ENCODE results near the gene RAB37.

RAB37 gene

DNA sequence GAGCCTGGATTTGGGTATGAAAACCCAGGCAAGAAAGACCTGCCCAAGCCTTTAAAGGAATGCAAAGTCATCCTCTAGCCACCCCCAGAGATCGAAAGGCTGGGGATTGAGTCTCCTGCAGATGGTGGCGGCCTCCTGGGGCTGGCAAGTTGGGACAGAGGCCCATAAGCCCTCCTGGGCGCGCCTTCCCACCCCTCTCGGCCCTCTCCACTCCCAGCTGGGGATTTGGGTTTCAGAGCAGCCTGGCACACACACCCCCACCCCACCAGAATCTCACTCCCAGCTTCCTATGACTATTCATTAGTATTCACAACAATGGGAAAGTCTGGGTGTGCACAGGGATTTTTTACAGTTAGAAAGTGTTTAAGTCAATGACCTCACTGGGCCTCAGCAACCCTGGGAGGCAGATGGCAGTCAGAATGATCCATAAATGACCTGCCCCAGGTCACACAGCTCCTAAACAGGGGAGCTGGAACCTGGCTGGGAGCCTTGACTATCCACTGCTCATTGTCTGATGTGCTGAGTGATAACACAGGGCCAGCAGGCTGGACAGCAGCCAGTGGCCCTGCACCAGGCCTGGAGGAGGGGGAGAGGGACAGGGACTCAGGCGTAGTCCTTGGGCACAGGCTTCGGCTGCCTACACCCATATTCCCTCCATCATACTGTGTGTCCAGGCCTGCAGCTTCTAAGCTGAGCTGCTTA lies 23.5 kb downstream of the RAB37 start:
- in situ Hi-C loops (cut with MboI; ENCODE audit: low sequenced_read_pairs) = no loop called here

- in situ Hi-C loops (cut with MboI; ENCODE audit: low sequenced_read_pairs) = no loop called here
Observed at GRCh38 chr17:74761419-74761818, 24.4 kb downstream of the RAB37 start.

DNA sequence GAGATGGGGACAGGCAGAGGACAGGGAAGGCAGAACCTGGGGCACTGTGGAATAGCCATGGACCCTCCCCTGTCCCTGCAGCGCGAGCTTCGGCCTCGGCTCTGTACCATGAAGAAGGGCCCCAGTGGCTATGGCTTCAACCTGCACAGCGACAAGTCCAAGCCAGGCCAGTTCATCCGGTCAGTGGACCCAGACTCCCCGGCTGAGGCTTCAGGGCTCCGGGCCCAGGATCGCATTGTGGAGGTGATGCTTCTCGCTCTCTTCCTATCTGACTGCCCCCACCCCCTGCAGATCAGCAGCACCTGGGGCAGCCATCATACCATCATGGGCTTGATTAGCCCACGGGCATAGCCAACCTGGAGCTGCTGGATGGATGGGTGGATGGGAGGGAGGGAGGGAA lies 24.9 kb downstream of the RAB37 start:
- in situ Hi-C loops (cut with MboI; ENCODE audit: low sequenced_read_pairs) = no loop called here

DNA sequence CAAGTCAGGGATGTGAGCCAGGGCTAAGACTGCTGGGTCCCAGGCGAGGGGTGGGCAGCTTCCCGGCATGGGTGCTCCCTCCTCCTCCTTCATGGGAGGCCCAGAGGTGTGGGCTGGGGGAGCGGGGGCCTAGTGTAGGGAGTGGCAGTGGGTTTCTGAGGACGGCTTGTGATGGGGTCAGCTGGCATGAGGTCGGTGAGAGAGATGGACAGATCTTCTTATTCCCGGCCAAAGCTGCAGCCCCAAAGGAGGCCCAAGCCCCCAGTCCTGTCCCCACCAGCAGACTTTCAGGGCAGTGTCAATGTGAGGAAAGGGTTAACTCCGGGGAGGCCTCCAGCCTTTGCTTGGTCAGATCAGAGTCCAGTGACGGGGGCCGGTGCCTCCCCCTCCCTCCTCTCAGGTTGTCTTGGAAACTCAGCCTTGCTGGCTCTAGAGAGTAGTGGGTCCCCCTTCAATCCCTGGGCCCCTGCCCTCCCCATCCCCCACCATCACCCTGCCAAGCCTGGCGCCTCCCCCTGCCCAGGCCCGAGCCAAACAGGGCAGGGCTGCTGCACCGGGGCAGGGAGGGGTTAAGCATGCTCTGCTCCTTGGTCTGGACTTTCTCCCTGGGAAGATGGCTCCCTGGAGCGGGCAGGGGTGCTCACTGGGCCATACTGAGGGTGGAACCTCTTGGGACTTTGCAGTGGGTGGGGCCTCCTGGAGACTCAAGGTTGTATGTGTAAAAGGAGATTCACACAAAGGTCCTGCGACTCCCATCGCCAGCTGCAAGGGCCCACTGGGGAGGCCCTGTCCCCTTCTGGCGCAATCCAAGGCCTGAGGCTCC lies 26.7 kb downstream of the RAB37 start:
- in situ Hi-C loops (cut with MboI; ENCODE audit: low sequenced_read_pairs) = no loop called here

GRCh38 chr17:74764751-74765286 lies 27.8 kb downstream of the RAB37 start:
- in situ Hi-C loops (cut with MboI; ENCODE audit: low sequenced_read_pairs) = no loop called here

DNA sequence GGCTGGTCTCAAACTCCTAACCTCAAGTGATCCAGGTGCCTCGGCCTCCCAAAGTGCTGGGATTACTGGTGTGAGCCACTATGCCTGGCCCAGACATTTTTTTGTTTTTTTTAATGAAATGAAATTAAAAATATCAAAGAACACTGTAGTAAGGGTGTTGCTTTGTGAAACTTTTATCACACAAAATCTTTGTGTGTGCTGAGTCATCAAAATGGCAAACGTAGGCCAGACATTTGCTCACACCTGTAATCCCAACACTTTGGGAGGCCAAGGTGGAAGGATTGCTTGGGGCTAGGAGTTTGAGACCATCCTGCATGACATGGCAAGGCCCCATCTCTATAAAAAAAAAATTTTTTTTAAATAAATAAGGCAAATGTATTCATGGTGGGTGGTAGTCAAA lies 29.4 kb downstream of the RAB37 start:
- in situ Hi-C loops (cut with MboI; ENCODE audit: low sequenced_read_pairs) = no loop called here

- in situ Hi-C loops (cut with MboI; ENCODE audit: low sequenced_read_pairs) = no loop called here
Observed at GRCh38 chr17:74767111-74767516, 30.1 kb downstream of the RAB37 start.

DNA sequence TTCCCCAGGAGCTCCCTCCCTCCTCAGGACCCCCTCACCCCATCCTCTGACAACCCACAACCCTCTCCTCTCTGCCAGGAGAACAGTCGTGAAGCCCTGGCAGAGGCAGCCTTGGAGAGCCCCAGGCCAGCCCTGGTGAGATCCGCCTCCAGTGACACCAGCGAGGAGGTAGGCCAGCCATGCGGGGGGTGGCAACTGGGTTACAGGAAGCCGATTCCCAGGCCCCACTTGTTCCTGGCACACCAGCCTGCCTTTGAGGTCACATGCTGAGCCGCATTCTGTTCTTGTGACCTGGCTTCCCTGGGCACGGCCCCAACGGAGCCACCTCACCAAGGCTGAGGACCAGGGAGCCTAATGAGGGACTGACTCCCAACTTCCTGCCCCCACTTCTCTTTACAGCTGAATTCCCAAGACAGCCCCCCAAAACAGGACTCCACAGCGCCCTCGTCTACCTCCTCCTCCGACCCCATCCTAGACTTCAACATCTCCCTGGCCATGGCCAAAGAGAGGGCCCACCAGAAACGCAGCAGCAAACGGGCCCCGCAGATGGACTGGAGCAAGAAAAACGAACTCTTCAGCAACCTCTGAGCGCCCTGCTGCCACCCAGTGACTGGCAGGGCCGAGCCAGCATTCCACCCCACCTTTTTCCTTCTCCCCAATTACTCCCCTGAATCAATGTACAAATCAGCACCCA lies 31.2 kb downstream of the RAB37 start:
- in situ Hi-C loops (cut with MboI; ENCODE audit: low sequenced_read_pairs) = no loop called here

- in situ Hi-C loops (cut with MboI; ENCODE audit: low sequenced_read_pairs) = no loop called here
Observed at GRCh38 chr17:74768763-74769114, 31.7 kb downstream of the RAB37 start.

DNA sequence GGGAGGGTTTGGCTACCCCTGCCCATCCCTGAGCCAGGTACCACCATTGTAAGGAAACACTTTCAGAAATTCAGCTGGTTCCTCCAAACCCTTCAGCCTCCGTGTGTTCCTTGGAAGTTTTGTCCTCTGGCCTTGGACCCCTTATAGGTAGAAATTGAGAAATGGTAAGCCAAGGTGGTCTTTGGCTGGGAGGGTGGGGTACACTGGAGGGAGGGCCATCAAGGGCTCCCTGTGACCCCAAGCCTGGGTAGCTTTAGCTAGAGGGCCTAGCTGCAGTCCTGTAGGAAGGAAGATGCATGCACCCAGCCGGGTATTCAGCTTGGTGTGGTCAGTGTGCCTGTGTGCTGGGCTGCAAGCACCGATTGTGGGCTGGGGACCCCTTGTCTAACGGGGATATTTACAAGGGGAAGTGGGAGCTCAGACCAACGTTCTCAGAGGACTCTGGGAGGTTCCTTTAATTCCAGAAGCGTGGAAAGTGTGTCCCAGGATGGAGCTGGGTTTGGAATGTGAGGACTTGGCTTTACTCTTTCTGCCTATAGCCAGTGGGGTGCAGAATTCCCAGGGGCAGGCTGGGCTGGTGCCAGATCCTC lies 32.3 kb downstream of the RAB37 start:
- in situ Hi-C loops (cut with MboI; ENCODE audit: low sequenced_read_pairs) = no loop called here

DNA sequence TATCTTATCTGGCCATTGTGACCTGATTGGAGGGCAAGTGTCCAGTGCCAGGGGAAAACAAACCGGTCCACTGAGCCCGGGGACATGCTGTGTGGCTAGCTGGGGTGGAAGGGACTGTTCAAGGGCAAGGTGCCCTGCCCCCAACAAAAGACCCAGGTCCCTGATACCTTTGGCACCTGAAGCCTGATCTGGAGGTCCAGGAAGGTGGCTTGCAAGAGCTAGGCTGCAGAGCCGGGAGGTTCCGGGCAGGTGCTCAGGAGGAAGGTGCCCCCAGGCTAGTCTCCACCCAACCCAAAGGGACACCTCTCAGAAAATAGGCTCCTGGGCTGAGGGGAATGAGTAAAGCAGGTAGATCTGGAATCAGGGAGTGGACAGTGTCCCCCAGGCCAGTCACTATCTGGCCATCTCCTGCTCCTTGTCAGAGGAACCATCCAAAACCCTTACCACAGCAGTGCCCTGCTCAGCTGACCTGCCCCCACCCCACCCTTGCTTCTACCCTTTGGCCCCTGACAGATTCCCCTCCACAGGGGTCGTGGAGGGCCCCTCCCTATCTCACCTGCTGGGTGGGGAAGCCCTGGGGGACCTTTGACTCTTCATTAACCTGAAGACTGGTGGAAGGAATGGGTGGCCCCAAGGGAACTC lies 32.9 kb downstream of the RAB37 start:
- in situ Hi-C loops (cut with MboI; ENCODE audit: low sequenced_read_pairs) = no loop called here

- in situ Hi-C loops (cut with MboI; ENCODE audit: low sequenced_read_pairs) = no loop called here
Observed at GRCh38 chr17:74770498-74771318, 33.7 kb downstream of the RAB37 start.

- in situ Hi-C loops (cut with MboI; ENCODE audit: low sequenced_read_pairs) = no loop called here
Observed at GRCh38 chr17:74771319-74771914, 34.4 kb downstream of the RAB37 start.

- in situ Hi-C loops (cut with MboI; ENCODE audit: low sequenced_read_pairs) = no loop called here
Observed at GRCh38 chr17:74772053-74772452, 35.0 kb downstream of the RAB37 start.

DNA sequence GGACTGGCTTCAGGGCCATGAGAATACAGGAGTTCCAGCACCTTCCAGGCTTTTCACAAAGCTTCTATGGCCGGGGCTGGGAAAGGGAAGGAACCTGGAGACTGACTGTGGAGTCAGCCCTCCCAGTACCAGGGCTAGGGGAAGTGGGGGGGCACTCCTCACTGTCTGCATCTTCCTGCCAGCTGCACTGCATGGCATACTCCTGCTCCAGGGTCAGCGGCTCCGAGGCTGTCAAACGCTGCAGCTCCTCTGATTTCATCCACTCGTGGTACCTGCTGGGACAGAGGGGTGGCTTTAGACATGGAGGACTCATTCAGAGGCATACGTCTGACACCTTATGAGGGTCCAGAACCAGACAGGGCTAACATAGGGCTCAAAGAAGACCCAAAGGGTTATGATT lies 36.4 kb downstream of the RAB37 start:
- in situ Hi-C loops (cut with MboI; ENCODE audit: low sequenced_read_pairs) = no loop called here

DNA sequence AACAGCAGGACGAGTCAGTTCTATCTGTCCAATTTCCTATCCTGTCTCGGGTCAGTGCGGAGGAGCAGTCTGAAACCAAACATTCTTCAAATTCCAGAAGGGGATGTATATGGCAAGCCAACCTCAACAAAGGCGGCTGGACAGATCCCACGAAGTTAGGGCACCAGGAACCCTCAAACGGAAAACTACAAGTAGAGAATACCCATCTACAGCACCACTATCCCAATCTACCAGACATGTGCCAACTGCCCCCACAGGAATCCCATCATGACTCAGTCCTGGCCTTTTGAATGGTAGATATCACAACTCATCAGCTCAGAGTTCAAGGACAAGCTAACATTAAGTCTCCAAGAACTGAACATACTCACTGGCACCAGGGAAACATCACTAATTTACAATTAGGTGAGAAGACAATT lies 36.8 kb downstream of the RAB37 start:
- in situ Hi-C loops (cut with MboI; ENCODE audit: low sequenced_read_pairs) = no loop called here

DNA sequence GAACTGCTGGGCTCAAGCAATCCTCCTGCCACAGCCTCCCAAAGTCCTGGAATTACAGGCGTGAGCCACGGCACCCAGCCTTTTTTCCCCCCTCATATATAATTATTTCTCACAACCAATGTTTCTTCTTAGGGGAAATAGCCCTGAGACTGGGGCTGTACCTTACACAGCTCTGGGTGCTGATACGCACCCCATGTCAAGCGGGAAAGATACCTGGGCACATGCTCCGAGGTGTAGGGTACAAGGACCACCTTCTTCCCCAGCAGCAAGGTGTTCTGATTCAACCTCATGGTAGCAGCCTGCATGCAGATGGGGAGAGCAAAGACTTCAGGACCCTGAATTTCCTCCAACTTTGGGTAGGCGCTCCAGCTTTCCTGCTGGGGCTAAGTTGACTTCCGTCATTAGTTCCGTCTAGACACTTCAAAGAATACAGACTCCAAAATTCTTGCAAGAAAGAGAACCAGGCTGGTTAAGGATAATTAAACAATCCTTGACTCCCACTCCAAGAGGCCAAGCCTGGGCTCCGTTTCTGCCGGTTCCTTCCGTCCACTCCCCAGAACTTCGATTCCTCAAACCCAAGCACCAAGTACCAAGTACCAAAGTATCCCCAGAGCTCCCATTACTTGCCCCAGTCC lies 38.5 kb downstream of the RAB37 start:
- in situ Hi-C loops (cut with MboI; ENCODE audit: low sequenced_read_pairs) = no loop called here

DNA sequence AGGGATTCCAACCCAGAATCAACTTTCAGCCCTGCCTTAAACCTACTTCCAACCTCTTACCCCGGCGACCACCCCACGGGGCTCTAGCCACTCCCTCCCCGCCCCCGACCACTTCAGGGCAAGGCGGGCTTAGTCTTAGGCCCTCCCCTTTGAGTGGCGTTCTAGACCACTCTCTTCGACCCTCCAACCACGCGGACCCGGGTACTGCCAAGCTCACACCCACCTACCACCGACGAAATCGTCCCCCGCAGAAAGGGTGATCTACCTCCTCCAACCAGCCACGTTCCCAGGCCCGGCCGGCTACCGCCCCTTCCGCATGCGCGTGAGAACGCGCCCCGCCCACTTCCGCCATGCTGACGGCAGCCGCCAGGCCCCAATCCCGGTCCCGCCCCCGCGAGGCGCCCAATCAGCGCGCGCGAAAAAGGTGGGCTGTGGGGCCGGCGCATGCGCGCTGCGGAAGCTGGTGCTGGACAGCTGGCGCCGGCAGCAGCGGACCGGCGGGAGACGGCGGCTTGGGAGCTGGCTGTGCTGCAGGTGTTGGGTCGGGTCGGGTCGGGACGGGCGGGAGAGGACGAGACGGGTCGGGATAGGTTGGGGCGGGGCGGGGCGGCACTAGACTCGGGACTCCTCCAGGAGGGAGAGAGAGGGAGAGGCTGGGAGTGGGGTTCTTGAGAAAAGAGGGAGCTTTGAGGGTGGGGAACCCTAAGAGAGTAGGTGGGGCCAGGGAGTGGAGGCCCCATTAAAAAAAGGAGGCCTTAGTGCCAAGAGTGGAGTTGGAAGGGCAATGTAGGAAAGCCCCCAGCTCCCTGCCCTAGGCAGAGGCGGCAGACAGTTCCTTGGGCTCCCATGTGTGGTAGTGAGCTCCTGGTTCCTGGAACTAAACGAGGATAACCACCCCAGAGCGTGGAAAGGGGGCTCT lies 39.2 kb downstream of the RAB37 start, which contains the start of gene NAT9:
Gene NAT9, minus strand, starts transcription at position 302 of the 919 bp plus-strand sequence. CDS start 647 bp downstream, outside the sequence.
- in situ Hi-C loops (cut with MboI; ENCODE audit: low sequenced_read_pairs) = no loop called here

Measured in HL-60/S4 treated with retinoic acid at 250 ng/mL for 4 days and 3 days (cell line).